ENCODE measurements around the gene SKIC8.

The SKIC8 gene

DNA sequence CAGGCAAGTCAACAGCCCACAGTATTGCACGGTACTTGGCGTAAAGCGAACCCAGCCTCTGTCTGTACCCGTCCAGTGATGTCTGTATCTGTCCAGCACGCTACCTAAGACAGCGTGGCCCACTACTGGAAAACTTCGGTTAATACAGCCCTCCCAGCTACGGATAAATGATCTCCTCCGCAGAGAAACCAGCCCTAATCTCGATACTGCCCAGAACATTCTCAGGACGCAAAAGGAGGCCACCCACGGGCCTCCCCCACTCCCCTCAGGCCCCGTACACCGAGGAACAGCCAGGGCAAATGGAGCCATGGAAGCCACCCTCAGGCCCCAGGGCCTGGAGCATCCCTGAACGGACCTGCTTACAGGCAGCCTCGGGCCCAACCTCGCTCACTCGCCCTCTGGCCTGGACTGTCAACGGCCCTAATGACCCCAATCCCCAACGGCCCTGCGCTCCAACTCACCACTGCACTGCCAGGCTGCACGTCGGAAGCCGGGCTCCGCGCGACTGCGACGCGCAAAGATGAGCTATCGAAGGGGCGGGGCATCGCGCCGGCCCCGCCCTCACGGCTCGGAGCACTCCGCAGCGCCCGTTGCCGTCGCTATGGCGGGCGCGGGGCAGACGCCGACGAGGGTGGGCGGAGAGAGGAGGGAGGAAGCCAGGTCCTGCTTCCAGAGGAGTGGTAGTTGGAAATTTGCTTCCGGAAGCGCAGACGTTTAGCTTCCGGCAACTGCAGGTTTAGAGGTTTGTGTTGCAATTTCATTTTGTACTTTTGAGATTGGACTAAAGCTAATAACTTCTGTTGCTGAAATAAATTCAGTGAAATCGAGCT is at the start of gene SKIC8:
TSS of gene SKIC8 (minus strand) at position 509 of the 830 bp plus-strand sequence. CDS start 3,923 bp downstream, outside the sequence.
- peak; percentile 84 to 86 for DNase-seq (ENCODE audit: low read depth in 2 of 2)

DNA sequence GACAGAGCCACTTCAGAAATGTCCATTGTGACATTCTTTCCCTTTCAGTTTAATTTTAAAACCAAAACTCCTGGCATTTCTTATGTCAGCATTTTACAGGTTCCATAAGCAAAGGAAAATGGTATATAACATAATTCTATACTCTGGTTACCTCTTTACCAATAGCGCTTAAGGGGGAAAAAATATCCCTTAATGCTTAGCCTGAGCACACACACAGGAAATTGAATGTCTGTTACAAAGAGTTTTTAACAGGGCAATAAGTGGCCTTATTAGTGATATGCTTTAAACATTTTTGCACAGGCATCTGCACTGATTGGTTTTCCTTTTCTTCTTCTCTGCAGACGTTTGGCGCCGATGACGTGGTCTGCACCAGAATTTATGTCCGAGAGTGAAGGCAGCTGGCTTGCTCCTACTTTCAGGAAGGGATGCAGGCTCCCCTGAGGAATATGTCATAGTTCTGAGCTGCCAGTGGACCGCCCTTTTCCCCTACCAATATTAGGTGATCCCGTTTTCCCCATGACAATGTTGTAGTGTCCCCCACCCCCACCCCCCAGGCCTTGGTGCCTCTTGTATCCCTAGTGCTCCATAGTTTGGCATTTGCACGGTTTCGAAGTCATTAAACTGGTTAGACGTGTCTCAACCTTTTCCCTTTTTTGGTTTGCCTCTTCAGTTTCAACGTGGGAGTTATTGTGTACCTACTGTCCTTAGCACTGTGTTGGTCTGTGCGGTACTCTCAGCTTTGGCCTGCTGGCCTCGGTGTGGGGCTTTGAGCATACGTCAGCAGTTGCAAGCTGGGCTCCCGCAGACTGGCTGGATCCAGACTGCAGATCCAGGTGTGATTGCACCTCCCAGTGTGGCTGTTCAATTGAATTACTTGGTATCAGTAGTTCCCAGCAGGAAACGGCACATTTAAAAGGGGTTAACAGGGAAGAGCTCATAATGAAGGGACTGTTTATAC is 48.5 kb upstream of the SKIC8 start:
- DNase-seq (ENCODE audit: low read depth in 2 of 2), result no peak

DNA sequence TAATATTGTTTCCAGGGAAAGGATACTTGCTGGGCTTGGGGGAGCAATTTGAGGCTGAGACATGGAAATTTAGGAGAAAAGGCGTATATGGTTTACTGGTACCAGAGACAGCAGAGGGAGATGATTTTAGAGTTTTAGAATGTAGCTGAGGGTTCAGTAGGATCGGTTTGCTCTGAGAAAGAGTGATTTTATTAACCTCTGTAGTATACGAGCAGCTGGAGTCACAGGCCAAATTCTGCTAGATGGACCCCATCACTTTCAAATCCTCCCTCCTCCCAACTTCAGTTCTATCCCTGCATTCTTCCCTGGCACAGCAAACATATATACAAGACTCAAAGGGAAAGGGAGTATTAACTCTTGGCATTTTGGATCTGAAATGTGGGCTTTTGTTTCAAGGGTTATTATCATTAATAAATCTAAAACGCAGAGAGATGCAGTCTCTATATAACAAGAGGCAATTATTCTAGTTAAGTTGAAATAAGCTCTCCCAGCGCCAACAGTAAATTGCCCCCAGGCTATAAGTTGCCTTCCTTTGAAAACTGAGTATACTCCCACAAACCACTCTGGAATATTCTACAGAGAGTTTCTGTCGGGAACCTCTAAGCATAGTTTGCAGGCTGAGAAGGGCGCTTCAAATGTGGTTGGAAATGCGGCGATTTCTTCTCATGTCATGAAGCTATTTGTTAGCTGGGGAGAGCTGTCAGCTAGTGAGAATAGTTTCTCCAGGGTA is 46.2 kb upstream of the SKIC8 start:
- no peak for DNase-seq (ENCODE audit: low read depth in 2 of 2)

DNA sequence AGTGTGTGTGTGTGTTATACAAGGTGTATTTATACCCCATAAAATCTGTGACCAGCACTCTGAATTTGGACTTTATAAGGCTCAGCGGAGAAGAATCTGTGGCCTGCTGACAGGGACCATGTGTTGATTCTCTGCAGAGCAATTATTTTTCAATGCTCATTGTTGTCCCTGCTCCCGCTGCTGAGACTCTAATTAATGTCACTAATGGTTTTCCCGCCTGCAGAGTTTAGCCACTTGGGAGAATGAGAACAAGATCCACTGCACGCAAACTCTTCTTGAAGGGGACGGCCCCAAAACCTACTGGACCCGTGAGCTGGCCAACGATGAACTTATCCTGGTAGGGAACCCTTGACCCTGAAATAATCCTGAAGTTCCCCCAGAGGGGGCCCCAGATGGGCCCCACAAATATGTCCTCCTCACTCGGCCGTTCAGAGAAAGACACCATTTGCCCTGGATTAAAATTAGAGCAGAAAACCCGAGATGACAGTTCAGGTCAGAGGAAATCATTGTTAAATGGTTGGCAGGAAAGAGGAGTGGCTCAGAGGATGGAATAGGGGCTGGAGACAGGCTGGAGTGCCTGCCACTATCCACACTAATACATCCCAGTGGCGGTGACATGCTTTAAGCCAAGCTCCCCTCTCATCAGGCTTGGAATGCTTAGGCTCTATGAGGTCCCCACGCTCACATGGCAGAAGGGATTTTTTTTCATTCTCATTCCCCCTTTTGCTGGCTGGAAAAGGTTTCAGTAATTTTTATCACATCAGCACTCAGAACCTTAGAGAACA is 44.1 kb upstream of the SKIC8 start:
- no peak for DNase-seq (ENCODE audit: low read depth in 2 of 2)

GRCh38 chr15:78342021-78342420 is 42.6 kb upstream of the SKIC8 start:
- no peak for DNase-seq (ENCODE audit: low read depth in 2 of 2)

DNA sequence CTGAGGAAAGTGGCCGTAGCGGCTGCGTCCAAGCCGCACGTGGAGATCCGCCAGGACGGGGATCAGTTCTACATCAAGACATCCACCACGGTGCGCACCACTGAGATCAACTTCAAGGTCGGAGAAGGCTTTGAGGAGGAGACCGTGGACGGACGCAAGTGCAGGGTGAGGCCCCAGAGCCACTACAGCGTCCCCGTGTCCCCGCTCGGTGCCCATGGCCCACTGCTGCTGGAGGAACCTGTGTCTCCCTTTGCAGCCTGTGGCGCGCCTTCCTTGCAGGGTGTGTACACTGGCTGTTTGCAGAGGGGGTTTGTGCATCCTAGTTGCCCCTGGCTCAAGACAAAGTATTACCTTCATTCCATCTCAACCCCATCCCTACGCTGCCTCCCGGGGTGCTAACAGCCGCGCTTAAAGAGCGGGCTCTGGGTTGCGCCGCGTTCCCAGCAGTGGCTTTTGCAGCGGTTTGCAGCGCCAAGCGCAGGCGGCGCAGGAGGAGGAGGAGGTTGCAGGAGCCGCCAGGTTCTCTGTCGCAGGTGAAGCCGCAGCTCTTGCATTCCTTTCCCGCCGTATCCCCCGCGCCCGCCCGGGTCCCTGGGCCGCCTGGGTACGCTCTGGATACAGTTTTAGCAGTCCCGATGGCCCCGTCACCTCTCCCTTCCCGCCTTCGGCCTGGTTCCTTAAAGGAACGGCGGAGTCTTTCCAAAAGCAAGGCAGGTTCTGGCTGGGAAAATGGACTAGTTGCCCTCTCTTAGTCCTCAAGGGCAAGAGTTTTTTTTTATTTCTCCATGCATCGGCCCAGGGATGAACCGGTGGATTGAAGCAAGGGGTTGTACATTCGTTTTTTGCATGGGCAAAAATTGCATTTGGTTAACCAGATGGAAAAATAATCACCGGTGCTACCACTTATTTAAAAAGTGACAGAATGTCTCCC is 41.9 kb upstream of the SKIC8 start:
- DNase-seq (ENCODE audit: low read depth in 2 of 2), result no peak

DNA sequence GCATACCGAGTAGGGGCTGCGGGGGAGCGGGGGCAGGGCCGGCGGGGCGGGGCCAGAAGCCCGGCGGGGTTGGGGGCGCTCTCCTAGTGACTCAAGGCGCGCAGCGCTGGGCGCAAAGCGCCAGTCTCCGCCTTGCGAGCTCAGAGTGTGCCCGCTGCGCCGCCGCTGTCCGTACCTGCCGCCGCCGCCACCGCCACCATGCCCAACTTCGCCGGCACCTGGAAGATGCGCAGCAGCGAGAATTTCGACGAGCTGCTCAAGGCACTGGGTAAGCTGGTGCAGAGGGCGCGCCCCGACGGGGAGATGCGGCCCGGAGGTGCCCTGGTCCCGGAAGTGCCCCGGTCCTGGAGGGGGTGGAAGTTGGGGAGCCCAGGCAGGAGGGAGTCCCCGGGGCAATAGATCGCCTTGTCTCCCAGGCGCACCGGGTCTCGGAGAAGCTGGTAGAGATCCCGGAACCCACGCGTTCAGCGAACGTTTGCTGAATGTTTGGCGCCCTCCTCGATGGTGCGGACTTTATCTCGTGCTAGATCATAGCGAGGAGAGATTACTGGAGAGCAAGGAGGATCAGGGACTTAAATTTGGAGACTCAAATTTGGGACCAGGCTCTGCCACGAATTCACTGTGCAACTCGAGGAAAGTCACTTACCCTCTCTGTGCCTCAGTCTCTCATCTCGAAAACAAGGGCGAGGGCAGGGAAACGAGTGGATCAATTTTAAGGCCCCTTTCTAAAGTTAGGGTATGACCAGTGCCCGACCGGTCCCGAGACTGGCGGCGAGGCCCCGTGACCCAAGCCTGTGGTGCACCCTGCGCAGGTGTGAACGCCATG is 41.0 kb upstream of the SKIC8 start, which contains the start of gene CRABP1:
TSS of gene CRABP1 (plus strand) at position 123 of the 826 bp plus-strand sequence. CDS start at position 199, 76 bp downstream.
- no peak for DNase-seq (ENCODE audit: low read depth in 2 of 2)

DNA sequence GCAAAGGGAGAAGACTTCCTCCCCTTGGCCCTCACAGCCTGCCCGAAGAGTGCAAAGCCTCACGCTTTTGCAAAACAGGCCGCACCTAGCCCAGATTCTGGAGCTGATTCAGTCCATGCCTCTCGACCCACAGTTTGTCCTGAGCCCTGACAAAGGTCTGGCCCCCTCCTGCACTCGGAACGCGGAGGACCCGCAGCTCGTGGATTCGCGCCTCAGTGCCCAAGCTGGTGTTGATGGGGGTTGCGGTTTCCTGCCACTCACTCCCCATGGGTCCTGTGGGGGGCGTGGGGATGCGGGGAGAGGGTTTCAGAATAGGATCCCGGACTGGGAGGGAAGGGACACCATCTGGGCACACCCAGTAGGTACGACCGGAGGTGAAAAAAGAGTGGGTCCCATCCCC is 40.1 kb upstream of the SKIC8 start:
- no peak for DNase-seq (ENCODE audit: low read depth in 2 of 2)

GRCh38 chr15:78338781-78339180 is 39.4 kb upstream of the SKIC8 start:
- DNase-seq (ENCODE audit: low read depth in 2 of 2), result no peak

- DNase-seq (ENCODE audit: low read depth in 2 of 2), result no peak
These were observed 36.6 kb upstream of the SKIC8 start for GRCh38 chr15:78335985-78336384.

- DNase-seq (ENCODE audit: low read depth in 2 of 2), result no peak
These were observed 35.4 kb upstream of the SKIC8 start for GRCh38 chr15:78334845-78335244.

DNA sequence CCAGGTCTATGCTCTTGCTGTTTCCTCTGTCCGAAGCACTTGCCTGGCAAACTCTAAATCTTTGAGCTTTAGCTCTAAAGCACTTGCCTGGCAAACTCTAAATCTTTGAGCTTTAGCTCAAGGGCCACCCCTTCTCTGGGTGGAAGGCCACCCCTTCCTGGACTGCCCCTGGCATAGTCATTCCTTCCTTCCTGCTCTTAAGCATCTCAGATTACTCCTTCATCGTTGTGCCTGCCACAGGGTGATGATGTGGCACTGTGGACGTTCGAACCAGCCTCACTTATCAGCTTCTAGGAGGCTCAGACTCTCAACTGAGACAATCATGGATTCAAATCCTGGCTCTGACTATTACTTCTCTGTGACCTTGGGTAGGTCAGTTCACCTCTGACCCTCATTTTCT is 30.2 kb upstream of the SKIC8 start:
- no peak for DNase-seq (ENCODE audit: low read depth in 2 of 2)

- DNase-seq (ENCODE audit: low read depth in 2 of 2), result no peak
These were observed 28.1 kb upstream of the SKIC8 start for GRCh38 chr15:78327466-78327865.

DNA sequence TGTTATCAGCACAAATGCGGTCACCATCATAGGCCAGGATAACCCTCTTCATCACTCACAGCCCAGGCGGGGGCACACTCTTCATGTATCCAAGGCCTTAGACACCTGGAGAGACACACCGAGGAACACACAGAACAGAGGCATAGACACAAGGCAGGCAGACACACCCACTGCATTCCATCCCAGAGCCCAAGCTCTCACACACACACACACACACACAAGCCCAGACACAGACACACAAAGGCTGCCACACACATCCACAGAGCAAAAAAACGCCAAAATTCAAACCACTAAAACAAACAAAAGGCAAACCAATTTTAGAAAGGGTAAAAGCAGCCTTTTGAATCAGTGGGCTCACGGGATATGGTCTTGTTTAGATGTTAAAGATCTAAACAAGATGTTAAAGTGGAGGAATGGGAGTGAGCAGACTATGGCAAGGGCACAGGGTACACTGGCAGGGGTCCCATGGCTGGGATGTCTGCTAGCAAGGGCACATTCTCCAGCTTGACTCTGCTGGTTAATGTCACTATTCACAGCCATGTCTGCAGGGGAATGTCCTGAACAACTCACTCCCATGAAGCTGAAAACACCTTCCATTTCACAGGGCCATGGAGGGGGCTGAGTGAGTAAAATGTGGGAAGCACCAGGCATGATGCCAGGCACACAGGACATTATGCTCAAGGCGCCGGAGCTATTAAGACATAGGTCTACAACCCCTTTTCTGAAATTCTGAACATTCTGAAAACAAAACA is 25.9 kb upstream of the SKIC8 start:
- no peak for DNase-seq (ENCODE audit: low read depth in 2 of 2)

DNA sequence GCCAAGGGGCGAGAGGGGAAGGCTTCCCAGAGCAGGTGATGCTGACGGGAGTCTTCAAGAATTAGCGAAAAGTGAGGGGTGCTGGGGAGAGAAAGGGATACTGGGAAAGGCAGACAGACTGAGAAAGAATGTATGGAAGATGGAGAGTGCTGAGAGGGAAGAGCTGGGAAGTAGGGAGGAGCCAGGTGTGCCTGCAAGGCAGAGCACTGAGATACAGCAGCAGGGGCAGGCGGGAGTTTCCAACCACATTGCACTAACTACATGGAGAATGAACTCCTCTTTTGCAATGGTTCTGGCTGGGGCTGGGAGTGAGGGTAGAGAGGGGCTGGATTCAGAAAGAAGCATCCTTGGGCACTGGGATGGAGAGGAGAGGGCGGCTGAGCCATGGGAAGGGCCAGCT is 24.7 kb upstream of the SKIC8 start:
- no peak for DNase-seq (ENCODE audit: low read depth in 2 of 2)

GRCh38 chr15:78323693-78324092 is 24.3 kb upstream of the SKIC8 start:
- no peak for DNase-seq (ENCODE audit: low read depth in 2 of 2)

- DNase-seq (ENCODE audit: low read depth in 2 of 2), result no peak
These were observed 23.5 kb upstream of the SKIC8 start for GRCh38 chr15:78322724-78323521.
